ENCODE results near the gene TBPL1. TPM values are rescaled to one million over a fixed set of nuclear protein-coding genes. Genes with fewer than 3 reads are reported as not detected.

Gene TBPL1
- total RNA-seq, 4 donors from 2014 or later = 0.85 to 9.1 (median 4.7) TPM

DNA sequence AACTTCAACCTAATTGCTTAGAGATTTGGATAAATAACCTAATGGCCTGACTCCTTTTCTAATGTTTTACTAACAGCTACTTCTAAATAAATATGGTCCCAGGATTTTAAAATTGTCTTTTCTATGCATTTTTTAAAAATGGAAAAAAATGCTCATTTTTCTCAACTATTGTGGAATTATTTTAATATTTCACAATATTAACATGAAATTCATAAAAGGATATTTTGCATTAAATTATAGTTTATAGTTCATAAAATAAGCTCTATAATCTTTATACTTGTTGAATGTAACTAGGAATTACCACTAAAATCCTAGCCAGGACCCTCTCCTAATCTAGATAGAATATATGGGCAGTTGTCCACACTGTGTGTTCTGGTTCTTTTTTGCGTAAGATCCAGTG, 37.3 kb downstream of the TBPL1 start:
- intact Hi-C loops (cut with DNase I; ENCODE audit: low total_unique reads) (no loop called here), in situ Hi-C loops (cut with MboI; ENCODE audit: low sequenced_read_pairs in 4 of 4) (no loop called here)
- Histone ChIP-seq H3K9me3 (no peaks in the 10 kb centered on the region), H3K4me3 (no peak overlapping the region), H3K27ac (no peak overlapping the region), H3K36me3 (peaks cover 0 to 4% of the 10 kb centered on the region in 2 donors), H3K27me3 (no peaks in the 10 kb centered on the region), H3K4me1 (no peaks in the 10 kb centered on the region)
- DNase-seq (no peak), ATAC-seq (no peak)
- TF ChIP-seq, protein P1, sequence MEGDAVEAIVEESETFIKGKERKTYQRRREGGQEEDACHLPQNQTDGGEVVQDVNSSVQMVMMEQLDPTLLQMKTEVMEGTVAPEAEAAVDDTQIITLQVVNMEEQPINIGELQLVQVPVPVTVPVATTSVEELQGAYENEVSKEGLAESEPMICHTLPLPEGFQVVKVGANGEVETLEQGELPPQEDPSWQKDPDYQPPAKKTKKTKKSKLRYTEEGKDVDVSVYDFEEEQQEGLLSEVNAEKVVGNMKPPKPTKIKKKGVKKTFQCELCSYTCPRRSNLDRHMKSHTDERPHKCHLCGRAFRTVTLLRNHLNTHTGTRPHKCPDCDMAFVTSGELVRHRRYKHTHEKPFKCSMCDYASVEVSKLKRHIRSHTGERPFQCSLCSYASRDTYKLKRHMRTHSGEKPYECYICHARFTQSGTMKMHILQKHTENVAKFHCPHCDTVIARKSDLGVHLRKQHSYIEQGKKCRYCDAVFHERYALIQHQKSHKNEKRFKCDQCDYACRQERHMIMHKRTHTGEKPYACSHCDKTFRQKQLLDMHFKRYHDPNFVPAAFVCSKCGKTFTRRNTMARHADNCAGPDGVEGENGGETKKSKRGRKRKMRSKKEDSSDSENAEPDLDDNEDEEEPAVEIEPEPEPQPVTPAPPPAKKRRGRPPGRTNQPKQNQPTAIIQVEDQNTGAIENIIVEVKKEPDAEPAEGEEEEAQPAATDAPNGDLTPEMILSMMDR (IDR thresholded peaks at IDR 0.05 in 4 of 5, conservative IDR thresholded peaks at IDR 0.05 in 1 of 5) = no peak
- no peak for TF ChIP-seq POLR2A (IDR thresholded peaks at IDR 0.05)

DNA sequence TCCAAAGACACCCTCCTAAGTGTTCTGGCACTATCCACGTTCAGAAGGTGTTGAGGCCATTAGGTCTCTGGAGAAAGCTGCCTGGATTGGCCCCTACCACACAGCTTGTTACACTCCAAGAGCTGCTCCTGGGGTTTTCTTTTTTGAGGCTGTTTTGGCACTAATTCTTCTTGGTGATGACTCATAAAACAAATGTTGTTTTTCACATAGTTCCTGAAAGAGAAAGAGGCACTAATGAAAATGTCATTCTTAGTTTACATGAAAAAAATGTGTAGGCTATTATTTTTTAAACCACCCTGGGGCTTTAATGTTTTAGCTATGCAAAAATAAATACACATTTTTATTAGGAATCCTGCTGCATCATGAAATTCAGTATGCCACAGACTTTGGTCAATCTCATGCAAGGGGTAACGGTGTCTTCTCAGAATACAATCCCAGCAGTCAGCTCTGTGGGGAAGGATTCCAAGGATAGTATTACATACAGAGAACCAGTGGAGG, 38.1 kb downstream of the TBPL1 start:
- no peak overlapping the region for H3K4me3 ChIP-seq
- in situ Hi-C loops (cut with MboI; ENCODE audit: low sequenced_read_pairs in 4 of 4) (no loop called here), intact Hi-C loops (cut with DNase I; ENCODE audit: low total_unique reads) (no loop called here)
- ATAC-seq (no peak), DNase-seq (no peak)
- TF ChIP-seq, protein P1 (IDR thresholded peaks at IDR 0.05 in 4 of 5, conservative IDR thresholded peaks at IDR 0.05 in 1 of 5) = no peak
- no peak for TF ChIP-seq POLR2A (IDR thresholded peaks at IDR 0.05)
- H3K4me1 ChIP-seq = no peaks in the 10 kb centered on the region
- H3K9me3 ChIP-seq = no peaks in the 10 kb centered on the region
- H3K36me3 ChIP-seq = peaks cover 0 to 4% of the 10 kb centered on the region in 2 donors
- H3K27ac ChIP-seq = no peak overlapping the region
- H3K27me3 ChIP-seq = no peaks in the 10 kb centered on the region

DNA sequence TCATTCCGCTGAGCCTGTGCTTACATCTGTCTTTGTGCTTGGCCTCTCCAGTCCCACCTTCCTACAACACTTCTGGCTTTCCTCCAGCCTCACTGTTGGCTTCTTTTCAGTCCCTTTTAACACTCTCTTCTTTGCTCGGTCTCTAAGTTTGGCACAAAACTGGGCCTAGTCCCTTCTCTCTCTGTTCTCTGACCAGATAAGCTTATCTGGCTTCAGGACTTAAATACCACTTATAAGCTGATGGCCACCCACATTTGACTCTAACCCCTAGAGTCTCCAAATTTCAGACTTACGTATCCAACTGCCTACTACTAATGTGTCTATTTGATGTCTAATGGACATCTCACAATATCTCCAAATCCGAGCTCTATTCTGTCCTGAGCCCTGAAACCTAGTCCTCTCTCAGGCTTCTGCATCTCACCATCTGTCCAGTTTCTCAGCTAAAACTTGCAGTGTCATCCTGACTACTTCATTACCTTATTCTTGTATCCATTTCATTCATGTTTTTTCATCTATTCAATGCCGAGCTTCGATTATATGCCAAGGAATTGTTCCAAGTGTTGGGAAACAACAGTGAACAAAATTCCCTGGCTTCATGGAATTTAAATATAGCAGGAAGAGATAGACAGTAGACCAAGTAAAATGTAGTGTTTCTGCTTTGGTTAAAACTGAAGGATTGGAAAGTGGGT, 40.1 kb downstream of the TBPL1 start:
- ATAC-seq = no peak
- Histone ChIP-seq H3K27me3 (no peaks in the 10 kb centered on the region), H3K9me3 (no peaks in the 10 kb centered on the region), H3K27ac (no peak overlapping the region), H3K36me3 (peaks cover 0 to 4% of the 10 kb centered on the region in 2 donors), H3K4me1 (no peaks in the 10 kb centered on the region), H3K4me3 (no peak overlapping the region)
- intact Hi-C loops (cut with DNase I; ENCODE audit: low total_unique reads) (no loop called here), in situ Hi-C loops (cut with MboI; ENCODE audit: low sequenced_read_pairs in 4 of 4) (no loop called here)
- no peak for TF ChIP-seq POLR2A (IDR thresholded peaks at IDR 0.05)
- TF ChIP-seq, protein P1 (IDR thresholded peaks at IDR 0.05 in 4 of 5, conservative IDR thresholded peaks at IDR 0.05 in 1 of 5) = no peak
- no peak for DNase-seq

DNA sequence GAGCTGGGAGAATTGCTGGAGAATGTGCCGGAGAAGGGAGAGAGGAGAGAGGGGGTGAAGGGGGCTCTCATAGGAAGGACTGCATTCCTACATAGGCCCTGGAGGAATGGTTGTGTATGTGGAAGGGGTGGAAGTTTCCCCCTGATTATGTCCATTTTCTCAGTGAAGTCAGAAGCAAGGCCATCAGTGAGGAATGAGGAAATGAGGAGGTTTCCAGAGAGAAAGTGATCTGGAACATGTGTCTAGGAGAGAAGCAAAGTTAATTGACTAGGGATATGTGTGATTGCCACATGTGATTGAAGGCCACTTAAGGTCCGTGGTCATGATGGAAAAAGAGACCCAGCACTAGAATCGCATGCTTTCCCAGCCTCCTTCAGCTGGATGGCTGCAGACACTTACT, 42.3 kb downstream of the TBPL1 start:
- Histone ChIP-seq H3K36me3 (peaks cover 0 to 4% of the 10 kb centered on the region in 2 donors), H3K9me3 (no peaks in the 10 kb centered on the region), H3K4me1 (no peaks in the 10 kb centered on the region), H3K4me3 (no peak overlapping the region), H3K27me3 (no peaks in the 10 kb centered on the region), H3K27ac (no peak overlapping the region)
- DNase-seq = no peak
- in situ Hi-C loops (cut with MboI; ENCODE audit: low sequenced_read_pairs in 4 of 4) = no loop called here
- ATAC-seq = no peak
- intact Hi-C loops (cut with DNase I; ENCODE audit: low total_unique reads) = no loop called here
- TF ChIP-seq POLR2A (IDR thresholded peaks at IDR 0.05) = no peak
- TF ChIP-seq, protein P1 (IDR thresholded peaks at IDR 0.05 in 4 of 5, conservative IDR thresholded peaks at IDR 0.05 in 1 of 5) = no peak

Measured in gastrocnemius medialis (tissue), 4 donors.